Panc1 (cell line): ENCODE data around the gene COQ8A.

Source experiments
- CTCF ChIP-seq: fragments of 450-650 bp; IDR thresholded peaks from 2 replicates; pipeline ENCODE4 v1.5.1; 2017; ENCODE audit warnings: mild to moderate bottlenecking
- POLR2AphosphoS5 ChIP-seq: IDR thresholded peaks from 2 replicates; pipeline ENCODE4 v1.6.1; 2012; ENCODE audit warnings: mild to moderate bottlenecking, low read depth, low read length, moderate library complexity
- REST ChIP-seq, 2 experiments: IDR thresholded peaks; 2 replicates each; pipeline ENCODE4 v1.6.1; 2011 to 2012; ENCODE audit warnings: low read depth in 2 of 2, control low read depth in 1 of 2, low read length in 1 of 2, mild to moderate bottlenecking in 1 of 2, moderate library complexity in 1 of 2; ENCODE audit not compliant: insufficient read depth in 1 of 2
- SIN3A ChIP-seq: IDR thresholded peaks from 2 replicates; pipeline ENCODE4 v1.6.1; 2012; ENCODE audit warnings: low read depth, mild to moderate bottlenecking, low read length, moderate library complexity, borderline replicate concordance; ENCODE audit not compliant: insufficient read depth

- TF ChIP-seq CTCF, result no peak
- no peak for TF ChIP-seq POLR2AphosphoS5
- TF ChIP-seq REST (IDR thresholded peaks at IDR 0.05; ENCODE audit: insufficient read depth in 1 of 2, low read depth in 2 of 2, low read length in 1 of 2), result no peak
- TF ChIP-seq SIN3A, result no peak
Observed at GRCh38 chr1:227006226-227006796, 66.2 kb downstream of the COQ8A start.
